Measurements from ENCODE around the gene ADCYAP1.

DNA sequence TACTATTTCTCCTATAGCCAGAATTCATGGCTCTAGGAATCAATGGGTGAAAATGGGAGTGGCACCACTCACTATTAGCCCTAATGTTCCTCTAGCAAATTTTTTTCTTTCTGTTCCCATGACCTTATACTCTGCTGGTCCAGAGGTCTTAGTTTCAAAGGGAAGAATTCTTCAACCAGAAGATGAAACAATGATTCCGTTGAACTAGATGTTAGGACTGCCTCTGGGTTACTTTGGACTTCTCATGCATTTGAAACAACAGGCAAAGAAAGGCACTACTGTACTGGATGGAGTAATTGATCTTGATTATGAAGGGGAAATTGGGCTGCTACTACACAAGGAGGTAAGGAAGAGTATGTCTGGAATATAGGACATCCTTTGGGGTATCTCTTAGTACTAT, 18.6 kb upstream of the ADCYAP1 start:
- TF ChIP-seq, protein P1, sequence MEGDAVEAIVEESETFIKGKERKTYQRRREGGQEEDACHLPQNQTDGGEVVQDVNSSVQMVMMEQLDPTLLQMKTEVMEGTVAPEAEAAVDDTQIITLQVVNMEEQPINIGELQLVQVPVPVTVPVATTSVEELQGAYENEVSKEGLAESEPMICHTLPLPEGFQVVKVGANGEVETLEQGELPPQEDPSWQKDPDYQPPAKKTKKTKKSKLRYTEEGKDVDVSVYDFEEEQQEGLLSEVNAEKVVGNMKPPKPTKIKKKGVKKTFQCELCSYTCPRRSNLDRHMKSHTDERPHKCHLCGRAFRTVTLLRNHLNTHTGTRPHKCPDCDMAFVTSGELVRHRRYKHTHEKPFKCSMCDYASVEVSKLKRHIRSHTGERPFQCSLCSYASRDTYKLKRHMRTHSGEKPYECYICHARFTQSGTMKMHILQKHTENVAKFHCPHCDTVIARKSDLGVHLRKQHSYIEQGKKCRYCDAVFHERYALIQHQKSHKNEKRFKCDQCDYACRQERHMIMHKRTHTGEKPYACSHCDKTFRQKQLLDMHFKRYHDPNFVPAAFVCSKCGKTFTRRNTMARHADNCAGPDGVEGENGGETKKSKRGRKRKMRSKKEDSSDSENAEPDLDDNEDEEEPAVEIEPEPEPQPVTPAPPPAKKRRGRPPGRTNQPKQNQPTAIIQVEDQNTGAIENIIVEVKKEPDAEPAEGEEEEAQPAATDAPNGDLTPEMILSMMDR (IDR thresholded peaks at IDR 0.05 in 4 of 5, conservative IDR thresholded peaks at IDR 0.05 in 1 of 5) = no peak
- no peak for TF ChIP-seq POLR2A (IDR thresholded peaks at IDR 0.05)
